IPS DF 6.9 (cell line): ENCODE measurements around the gene CLBA1.
"Not testable (repeated sequence)": the region's sequence is repeated elsewhere in the genome, so short reads cannot be mapped to it uniquely, and the experiment has no call there.

Experiments used
- DNase-seq: peaks from one replicate; pipeline ENCODE4 v3.0.0-alpha.2; 2013; ENCODE audit warnings: low read depth, low spot score
- H3K27ac ChIP-seq: one replicate; pipeline ENCODE4 v1.5.1; 2013; ENCODE audit warnings: low read length, control low read depth
- H3K27me3 ChIP-seq: 2 replicates; pipeline ENCODE4 v1.6.1; 2013; ENCODE audit warnings: mild to moderate bottlenecking, low read length; ENCODE audit not compliant: control insufficient read depth, insufficient read depth
- H3K36me3 ChIP-seq: 2 replicates; pipeline ENCODE4 v1.6.1; 2013; ENCODE audit warnings: low read length; ENCODE audit not compliant: control insufficient read depth, insufficient read depth
- H3K4me1 ChIP-seq: 2 replicates; pipeline ENCODE4 v1.6.1; 2013; ENCODE audit warnings: low read length; ENCODE audit not compliant: control insufficient read depth, insufficient read depth
- H3K4me3 ChIP-seq: 2 replicates; pipeline ENCODE4 v1.5.1; 2013; ENCODE audit warnings: mild to moderate bottlenecking, low read length
- H3K9me3 ChIP-seq: 2 replicates; pipeline ENCODE4 v1.6.1; 2013; ENCODE audit warnings: low read length, inconsistent platforms; ENCODE audit not compliant: control insufficient read depth, insufficient read depth
- WGBS: extraction: QIAGEN DNeasy Blood & Tissue Kit; methylation state at CpG from one replicate; pipeline ENCODE4 v1.1.7; 2013; ENCODE audit warnings: mixed read lengths, missing lambda C conversion rate; ENCODE audit not compliant: insufficient read length, insufficient coverage; 5-methylcytosine and 5-hydroxymethylcytosine counted together

The CLBA1 gene

GRCh38 chr14:104941508-104942365, 43.9 kb upstream of the CLBA1 start:
- DNase-seq, result no peak
- Histone ChIP-seq H3K9me3 (no peaks in the 10 kb centered on the region), H3K27ac (no peak overlapping the region), H3K36me3 (no peaks in the 10 kb centered on the region), H3K4me1 (no peaks in the 10 kb centered on the region), H3K4me3 (no peak overlapping the region), H3K27me3 (no peaks in the 10 kb centered on the region)
- WGBS, result no CpG with 5 or more reads among the region's 26 CpGs

GRCh38 chr14:104942586-104942985, 43.0 kb upstream of the CLBA1 start:
- no peaks in the 10 kb centered on the region for H3K36me3 ChIP-seq
- no peak overlapping the region for H3K4me3 ChIP-seq
- no CpG with 5 or more reads among the region's 16 CpGs for WGBS
- no peak for DNase-seq
- H3K4me1 ChIP-seq, result no peaks in the 10 kb centered on the region
- no peak overlapping the region for H3K27ac ChIP-seq
- no peaks in the 10 kb centered on the region for H3K27me3 ChIP-seq
- no peaks in the 10 kb centered on the region; the same call in 1 of the 2 replicates for H3K9me3 ChIP-seq

- H3K4me1 ChIP-seq, H3K4me3 ChIP-seq, H3K9me3 ChIP-seq, H3K27ac ChIP-seq, H3K36me3 ChIP-seq, DNase-seq, H3K27me3 ChIP-seq: not testable (repeated sequence)
- no CpG with 5 or more reads among the region's 29 CpGs for WGBS
Measured at GRCh38 chr14:104943216-104944015, 42.2 kb upstream of the CLBA1 start.

- not testable (repeated sequence) for H3K27ac ChIP-seq, H3K27me3 ChIP-seq, DNase-seq, H3K4me3 ChIP-seq, H3K4me1 ChIP-seq, H3K36me3 ChIP-seq, H3K9me3 ChIP-seq
- WGBS, result no CpG with 5 or more reads among the region's 6 CpGs
Measured at GRCh38 chr14:104944016-104944308, 41.6 kb upstream of the CLBA1 start.

GRCh38 chr14:104944436-104945205, 41.0 kb upstream of the CLBA1 start:
- H3K4me3 ChIP-seq, H3K27ac ChIP-seq, H3K9me3 ChIP-seq, H3K27me3 ChIP-seq, DNase-seq, H3K36me3 ChIP-seq, H3K4me1 ChIP-seq: not testable (repeated sequence)
- WGBS, result no CpG with 5 or more reads among the region's 29 CpGs

- not testable (repeated sequence) for H3K27me3 ChIP-seq, DNase-seq, H3K36me3 ChIP-seq, H3K4me3 ChIP-seq, H3K27ac ChIP-seq, H3K4me1 ChIP-seq, H3K9me3 ChIP-seq
- no CpG with 5 or more reads among the region's 20 CpGs for WGBS
Measured at GRCh38 chr14:104945266-104945665, 40.3 kb upstream of the CLBA1 start.

- not testable (repeated sequence) for H3K36me3 ChIP-seq, H3K4me3 ChIP-seq, DNase-seq, H3K9me3 ChIP-seq, H3K27ac ChIP-seq, H3K27me3 ChIP-seq, H3K4me1 ChIP-seq
- no CpG with 5 or more reads among the region's 43 CpGs for WGBS
Measured at GRCh38 chr14:104945986-104946965, 39.3 kb upstream of the CLBA1 start.

- not testable (repeated sequence) for H3K27ac ChIP-seq, H3K36me3 ChIP-seq, DNase-seq, H3K4me3 ChIP-seq, H3K4me1 ChIP-seq, H3K27me3 ChIP-seq, H3K9me3 ChIP-seq
- WGBS, result no CpG with 5 or more reads among the region's 13 CpGs
Measured at GRCh38 chr14:104947201-104947600, 38.4 kb upstream of the CLBA1 start.

- H3K36me3 ChIP-seq, H3K9me3 ChIP-seq, H3K27ac ChIP-seq, DNase-seq, H3K4me1 ChIP-seq, H3K27me3 ChIP-seq, H3K4me3 ChIP-seq: not testable (repeated sequence)
- WGBS, result no CpG with 5 or more reads among the region's 35 CpGs
Measured at GRCh38 chr14:104947881-104948735, 37.5 kb upstream of the CLBA1 start.
